ENCODE results near the gene HOXA7.
A peak's percentile ranks its signal among the peaks of the same experiment; 100 is the strongest.

GRCh38 chr7:27182285-27182841 lies 25.9 kb upstream of the HOXA7 start:
- TF ChIP-seq CTCF (tag by site-specific recombination; IDR thresholded peaks at IDR 0.05) = no peak
- no peak for TF ChIP-seq ZFP37 (tag by site-specific recombination; IDR thresholded peaks at IDR 0.05)
- no peak for TF ChIP-seq ZNF24 (tag by site-specific recombination; IDR thresholded peaks at IDR 0.05)
- TF ChIP-seq GLIS1 (tag by site-specific recombination; IDR thresholded peaks at IDR 0.05) = peak; percentile 96
- TF ChIP-seq ZNF660 (tag by site-specific recombination; IDR thresholded peaks at IDR 0.05) = no peak
- TF ChIP-seq ZNF501 (tag by site-specific recombination; IDR thresholded peaks at IDR 0.05) = no peak
- no peak for TF ChIP-seq ZBTB20 (tag by site-specific recombination; IDR thresholded peaks at IDR 0.05)
- TF ChIP-seq KLF10 (tag by site-specific recombination; IDR thresholded peaks at IDR 0.05) = peak; percentile 38; the same call in 1 of the 2 replicates
- no peak for TF ChIP-seq ZNF146 (tag by site-specific recombination; IDR thresholded peaks at IDR 0.05)
- 0 out of 2 replicates have a peak, but pooled peaks have one; percentile 30 for TF ChIP-seq REST (tag by site-specific recombination; IDR thresholded peaks at IDR 0.05)
